HEK293 (cell line): ENCODE data around the gene PTGES2.

Source experiments
- CTCF ChIA-PET: fragments of 350-600 bp; formaldehyde crosslinking; extraction: SDS; loops from one replicate; lab custom pipeline; 2021; ENCODE audit warnings: antibody characterized with exemption; lab: Yijun Ruan, JAX
- POLR2A ChIA-PET: fragments of 300-600 bp; formaldehyde crosslinking; extraction: SDS; loops from one replicate; lab custom pipeline; 2020; ENCODE audit warnings: antibody characterized with exemption, inconsistent platforms; lab: Yijun Ruan, JAX
- H3K27ac ChIP-seq: fragments of 200-500 bp; sonication (Bioruptor generic); 2 replicates; pipeline ENCODE4 v1.5.1; 2014; ENCODE audit warnings: low read depth, low read length, control low read depth, inconsistent platforms; ENCODE audit errors: extremely low read depth
- H3K36me3 ChIP-seq, 2 experiments: fragments of 200-500 bp in 1 of 2; sonication (Bioruptor generic) in 1 of 2; 1 replicate in 1 of 2; 2 replicates in 1 of 2; pipeline ENCODE4 v1.5.1; 2014 to 2017; ENCODE audit warnings: inconsistent platforms in 2 of 2, low read length in 2 of 2; ENCODE audit not compliant: control insufficient read depth in 2 of 2, insufficient read depth in 1 of 2
- H3K4me1 ChIP-seq: fragments of 200-500 bp; sonication (Bioruptor generic); 2 replicates; pipeline ENCODE4 v1.5.1; 2014; ENCODE audit warnings: mild to moderate bottlenecking, low read length, inconsistent platforms; ENCODE audit not compliant: control insufficient read depth, insufficient read depth
- H3K4me3 ChIP-seq: 2 replicates; pipeline ENCODE4 v1.5.1; 2011; ENCODE audit warnings: low read depth, mild to moderate bottlenecking, control low read depth, low read length, moderate library complexity
- H3K9me3 ChIP-seq: fragments of 200-500 bp; sonication (Bioruptor generic); 2 replicates; pipeline ENCODE4 v1.5.1; 2014; ENCODE audit warnings: low read depth, low read length, inconsistent platforms; ENCODE audit not compliant: control insufficient read depth, insufficient read depth
- GLIS1 ChIP-seq: fragments of 450-650 bp; formaldehyde crosslinking; IDR thresholded peaks from 2 replicates; pipeline ENCODE4 v1.5.1; 2016; ENCODE audit warnings: missing biosample characterization, missing genetic modification characterization
- OSR2 ChIP-seq: fragments of 450-650 bp; formaldehyde crosslinking; IDR thresholded peaks from 2 replicates; pipeline ENCODE4 v1.5.1; 2016; ENCODE audit warnings: missing biosample characterization, missing genetic modification characterization
- PRDM1 ChIP-seq: fragments of 450-650 bp; formaldehyde crosslinking; IDR thresholded peaks from 2 replicates; pipeline ENCODE4; 2016; ENCODE audit warnings: missing biosample characterization, missing genetic modification characterization
- PRDM10 ChIP-seq: fragments of 450-650 bp; formaldehyde crosslinking; IDR thresholded peaks from 2 replicates; pipeline ENCODE4 v1.5.1; 2016; ENCODE audit warnings: missing biosample characterization, missing genetic modification characterization
- SP7 ChIP-seq: fragments of 450-650 bp; formaldehyde crosslinking; IDR thresholded peaks from 2 replicates; pipeline ENCODE4 v1.5.1; 2016; ENCODE audit warnings: missing biosample characterization, missing genetic modification characterization
- TRIM28 ChIP-seq: IDR thresholded peaks from 2 replicates; pipeline ENCODE4 v1.6.1; 2011; ENCODE audit warnings: low read length, control low read depth, borderline replicate concordance
- WT1 ChIP-seq: fragments of 450-650 bp; formaldehyde crosslinking; IDR thresholded peaks from 2 replicates; pipeline ENCODE4 v1.5.1; 2016; ENCODE audit warnings: missing biosample characterization, missing genetic modification characterization
- YY1 ChIP-seq: fragments of 450-650 bp; formaldehyde crosslinking; IDR thresholded peaks from 2 replicates; pipeline ENCODE4 v1.5.1; 2018; ENCODE audit warnings: missing biosample characterization, missing genetic modification characterization
- ZBTB17 ChIP-seq: fragments of 450-650 bp; formaldehyde crosslinking; IDR thresholded peaks from 2 replicates; pipeline ENCODE4 v1.5.1; 2016; ENCODE audit warnings: missing biosample characterization, missing genetic modification characterization
- ZBTB20 ChIP-seq: fragments of 450-650 bp; formaldehyde crosslinking; IDR thresholded peaks from 2 replicates; pipeline ENCODE4 v1.5.1; 2016; ENCODE audit warnings: missing biosample characterization, missing genetic modification characterization
- ZBTB48 ChIP-seq: fragments of 450-650 bp; formaldehyde crosslinking; IDR thresholded peaks from 2 replicates; pipeline ENCODE4 v1.5.1; 2016; ENCODE audit warnings: missing biosample characterization, missing genetic modification characterization
- ZEB2 ChIP-seq: fragments of 450-650 bp; formaldehyde crosslinking; IDR thresholded peaks from 2 replicates; pipeline ENCODE4 v1.5.1; 2016; ENCODE audit warnings: missing biosample characterization, missing genetic modification characterization
- ZFP3 ChIP-seq: fragments of 450-650 bp; formaldehyde crosslinking; IDR thresholded peaks from 2 replicates; pipeline ENCODE4 v1.5.1; 2016; ENCODE audit warnings: low read depth, missing biosample characterization, missing genetic modification characterization
- ZFP41 ChIP-seq: fragments of 450-650 bp; formaldehyde crosslinking; IDR thresholded peaks from 2 replicates; pipeline ENCODE4 v1.5.1; 2016; ENCODE audit warnings: missing biosample characterization, missing genetic modification characterization, borderline replicate concordance
- ZFP69B ChIP-seq: fragments of 450-650 bp; formaldehyde crosslinking; IDR thresholded peaks from 2 replicates; pipeline ENCODE4 v1.5.1; 2016; ENCODE audit warnings: missing biosample characterization, missing genetic modification characterization
- ZNF133 ChIP-seq: fragments of 450-650 bp; formaldehyde crosslinking; IDR thresholded peaks from 2 replicates; pipeline ENCODE4 v1.5.1; 2016; ENCODE audit warnings: missing biosample characterization, missing genetic modification characterization
- ZNF138 ChIP-seq: fragments of 450-650 bp; formaldehyde crosslinking; IDR thresholded peaks from 2 replicates; pipeline ENCODE4 v1.5.1; 2016; ENCODE audit warnings: missing biosample characterization, missing genetic modification characterization, borderline replicate concordance
- ZNF175 ChIP-seq: fragments of 450-650 bp; formaldehyde crosslinking; IDR thresholded peaks from 2 replicates; pipeline ENCODE4 v1.5.1; 2016; ENCODE audit warnings: missing biosample characterization, missing genetic modification characterization
- ZNF214 ChIP-seq: fragments of 450-650 bp; formaldehyde crosslinking; IDR thresholded peaks from 2 replicates; pipeline ENCODE4 v1.5.1; 2017; ENCODE audit warnings: missing biosample characterization, mild to moderate bottlenecking, missing genetic modification characterization, borderline replicate concordance
- ZNF223 ChIP-seq: fragments of 450-650 bp; formaldehyde crosslinking; IDR thresholded peaks from 2 replicates; pipeline ENCODE4 v1.5.1; 2016; ENCODE audit warnings: missing biosample characterization, missing genetic modification characterization
- ZNF362 ChIP-seq: fragments of 450-650 bp; formaldehyde crosslinking; IDR thresholded peaks from 2 replicates; pipeline ENCODE4 v1.5.1; 2016; ENCODE audit warnings: missing biosample characterization, missing genetic modification characterization
- ZNF394 ChIP-seq: fragments of 450-650 bp; formaldehyde crosslinking; IDR thresholded peaks from 2 replicates; pipeline ENCODE4 v1.5.1; 2016; ENCODE audit warnings: missing biosample characterization, missing genetic modification characterization, mild to moderate bottlenecking, moderate library complexity, borderline replicate concordance
- ZNF529 ChIP-seq: fragments of 450-650 bp; formaldehyde crosslinking; IDR thresholded peaks from 2 replicates; pipeline ENCODE4 v1.5.1; 2017; ENCODE audit warnings: missing genetic modification characterization, missing biosample characterization; ENCODE audit not compliant: insufficient replicate concordance
- ZNF558 ChIP-seq: fragments of 450-650 bp; formaldehyde crosslinking; IDR thresholded peaks from 2 replicates; pipeline ENCODE4 v1.5.1; 2016; ENCODE audit warnings: missing biosample characterization, missing genetic modification characterization
- ZNF629 ChIP-seq: fragments of 450-650 bp; formaldehyde crosslinking; IDR thresholded peaks from 2 replicates; pipeline ENCODE4 v1.5.1; 2017; ENCODE audit warnings: missing biosample characterization, missing genetic modification characterization
- ZNF660 ChIP-seq: fragments of 450-650 bp; IDR thresholded peaks from 2 replicates; pipeline ENCODE4 v1.5.1; 2018; ENCODE audit warnings: missing biosample characterization, mild to moderate bottlenecking, missing genetic modification characterization
- ZNF777 ChIP-seq: fragments of 450-650 bp; formaldehyde crosslinking; IDR thresholded peaks from 2 replicates; pipeline ENCODE4 v1.5.1; 2017; ENCODE audit warnings: missing biosample characterization, missing genetic modification characterization, borderline replicate concordance
- ZNF792 ChIP-seq: fragments of 450-650 bp; formaldehyde crosslinking; IDR thresholded peaks from 2 replicates; pipeline ENCODE4 v1.5.1; 2016; ENCODE audit warnings: missing biosample characterization, missing genetic modification characterization
- ZNF843 ChIP-seq: fragments of 450-650 bp; formaldehyde crosslinking; IDR thresholded peaks from 2 replicates; pipeline ENCODE4 v1.5.1; 2016; ENCODE audit warnings: missing biosample characterization, missing genetic modification characterization
- TF ChIP-seq, protein P1 (sequence below): fragments of 450-650 bp; formaldehyde crosslinking; IDR thresholded peaks from 2 replicates; pipeline ENCODE4 v1.5.1; 2016; ENCODE audit warnings: missing biosample characterization, missing genetic modification characterization

PTGES2 gene

DNA sequence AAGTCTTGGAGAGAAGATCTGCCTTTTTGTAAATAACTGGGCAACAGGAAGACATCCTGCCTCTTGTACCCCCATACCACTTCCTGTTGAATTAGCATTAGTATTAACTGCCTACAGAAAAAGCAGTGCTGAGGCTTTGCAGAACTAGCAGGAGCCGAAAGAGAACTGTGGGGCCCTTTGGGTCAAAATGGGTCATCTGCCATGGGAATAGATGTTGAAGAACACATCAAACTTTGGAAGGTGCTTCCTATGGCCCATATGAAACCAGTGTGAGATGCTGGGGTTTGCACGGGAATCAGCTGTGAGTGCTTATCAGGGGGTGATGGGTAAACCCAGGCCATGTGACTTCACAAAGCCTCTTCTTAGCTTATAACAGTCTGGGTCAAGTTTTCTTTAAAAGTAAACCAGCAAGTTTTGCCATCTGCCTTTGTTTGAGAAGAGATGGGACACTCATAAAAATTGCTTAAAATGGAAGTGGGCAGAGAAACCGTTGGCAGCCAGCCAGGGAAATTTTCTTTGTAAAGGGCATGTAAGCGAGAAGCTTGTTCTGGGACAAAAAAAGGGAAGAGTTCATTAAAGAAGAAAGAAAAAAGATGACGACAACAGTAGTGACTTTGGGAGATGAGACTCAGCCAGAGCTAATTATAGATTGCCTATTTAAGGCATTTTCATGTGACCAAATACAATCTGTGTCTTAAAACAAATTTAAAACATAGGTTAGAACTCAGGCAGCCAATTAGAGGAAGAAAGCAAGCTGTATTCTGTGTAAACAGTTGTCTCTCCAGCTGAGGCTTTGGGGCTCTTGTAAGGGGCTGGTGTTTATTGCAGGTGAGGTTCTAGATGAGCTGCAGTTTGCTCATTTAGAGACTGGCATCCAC lies 55.1 kb downstream of the PTGES2 start:
- peak overlapping the region; percentile 37 for H3K27ac ChIP-seq
- POLR2A ChIA-PET: interaction anchor here (0.6 to 1.4 kb wide), 3 partner anchors 26 to 239 kb away, joined by 4 to 6 read pairs (median 5); partner anchors contain the start of gene EEIG1
- TF ChIP-seq ZBTB20 (tag by site-specific recombination) (peak; percentile 65), ZNF214 (tag by site-specific recombination) (no peak), ZNF362 (tag by site-specific recombination) (0 out of 2 replicates have a peak, but pooled peaks have one; percentile 58), YY1 (tag by site-specific recombination) (no peak), ZNF843 (tag by site-specific recombination) (peak; percentile 22; the same call in 1 of the 2 replicates), ZEB2 (tag by site-specific recombination) (0 out of 2 replicates have a peak, but pooled peaks have one; percentile 38), ZFP3 (tag by site-specific recombination) (no peak), SP7 (tag by site-specific recombination) (peak; percentile 54), PRDM10 (tag by site-specific recombination) (peak; percentile 26; the same call in 1 of the 2 replicates), ZBTB48 (tag by site-specific recombination) (no peak), GLIS1 (no peak), ZFP41 (no peak), ZNF529 (no peak), WT1 (tag by site-specific recombination) (no peak), ZNF133 (tag by site-specific recombination) (no peak), PRDM1 (tag by site-specific recombination) (peak; percentile 38; the same call in 1 of the 2 replicates), ZNF558 (tag by site-specific recombination) (no peak), OSR2 (0 out of 2 replicates have a peak, but pooled peaks have one; percentile 11), ZNF660 (0 out of 2 replicates have a peak, but pooled peaks have one; percentile 31), ZNF777 (tag by site-specific recombination) (no peak), ZNF138 (tag by site-specific recombination) (no peak), ZNF175 (tag by site-specific recombination) (no peak), ZBTB17 (tag by site-specific recombination) (peak; percentile 55), ZFP69B (tag by site-specific recombination) (peak; percentile 90), ZNF394 (tag by site-specific recombination) (peak; percentile 24; the same call in 1 of the 2 replicates), ZNF792 (no peak), ZNF629 (tag by site-specific recombination) (peak; percentile 33; the same call in 1 of the 2 replicates), ZNF223 (tag by site-specific recombination) (no peak), TRIM28 (no peak)
- TF ChIP-seq, protein P1, sequence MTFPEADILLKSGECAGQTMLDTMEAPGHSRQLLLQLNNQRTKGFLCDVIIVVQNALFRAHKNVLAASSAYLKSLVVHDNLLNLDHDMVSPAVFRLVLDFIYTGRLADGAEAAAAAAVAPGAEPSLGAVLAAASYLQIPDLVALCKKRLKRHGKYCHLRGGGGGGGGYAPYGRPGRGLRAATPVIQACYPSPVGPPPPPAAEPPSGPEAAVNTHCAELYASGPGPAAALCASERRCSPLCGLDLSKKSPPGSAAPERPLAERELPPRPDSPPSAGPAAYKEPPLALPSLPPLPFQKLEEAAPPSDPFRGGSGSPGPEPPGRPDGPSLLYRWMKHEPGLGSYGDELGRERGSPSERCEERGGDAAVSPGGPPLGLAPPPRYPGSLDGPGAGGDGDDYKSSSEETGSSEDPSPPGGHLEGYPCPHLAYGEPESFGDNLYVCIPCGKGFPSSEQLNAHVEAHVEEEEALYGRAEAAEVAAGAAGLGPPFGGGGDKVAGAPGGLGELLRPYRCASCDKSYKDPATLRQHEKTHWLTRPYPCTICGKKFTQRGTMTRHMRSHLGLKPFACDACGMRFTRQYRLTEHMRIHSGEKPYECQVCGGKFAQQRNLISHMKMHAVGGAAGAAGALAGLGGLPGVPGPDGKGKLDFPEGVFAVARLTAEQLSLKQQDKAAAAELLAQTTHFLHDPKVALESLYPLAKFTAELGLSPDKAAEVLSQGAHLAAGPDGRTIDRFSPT (tag by site-specific recombination): 0 out of 2 replicates have a peak, but pooled peaks have one; percentile 13

More for the DNA sequence above, 55.1 kb downstream of the PTGES2 start:
- H3K4me3 ChIP-seq: no peak overlapping the region
- CTCF ChIA-PET: interaction anchor here (0.6 to 3.0 kb wide), 7 partner anchors 9 to 616 kb away, joined by 3 to 16 read pairs (median 4); no protein-coding TSS in a partner anchor
- H3K36me3 ChIP-seq: no peaks in the 10 kb centered on the region
- H3K9me3 ChIP-seq: no peaks in the 10 kb centered on the region
- H3K4me1 ChIP-seq: peaks cover 2% of the 10 kb centered on the region; the same call in 1 of the 2 replicates
